NT2/D1 (cell line): Measurements from ENCODE around the gene MMS22L.

Source experiments
- SUZ12 ChIP-seq: IDR thresholded peaks from 2 replicates; pipeline ENCODE4 v1.6.1; 2011; ENCODE audit not compliant: insufficient read length, insufficient read depth; ENCODE audit errors: extremely low read depth
- YY1 ChIP-seq: IDR thresholded peaks from 2 replicates; pipeline ENCODE4 v1.6.1; 2011; ENCODE audit not compliant: insufficient read length, insufficient read depth

- TF ChIP-seq YY1 (no peak), SUZ12 (no peak)
These were observed 171.8 kb downstream of the MMS22L start for GRCh38 chr6:97111243-97111642.
